PC-9 (cell line): ENCODE measurements around the gene S100A8. TPM values are rescaled to one million over a fixed set of nuclear protein-coding genes. Genes with fewer than 3 reads are reported as not detected.
A peak's percentile ranks its signal among the peaks of the same experiment; 100 is the strongest.

Experiments
- BruUV-seq: library from RNA; stranded (reverse); fragments of 400-500 nt; replicated peaks from 2 replicates; lab custom pipeline; 2021; lab: Mats Ljungman, UMichigan
- CTCF ChIA-PET: fragments of 300-600 bp; sonication (Branson Sonifier 250); formaldehyde crosslinking; loops from one replicate; lab custom pipeline; 2022; ENCODE audit warnings: antibody characterized with exemption; lab: Charles Lee
- POLR2A ChIA-PET: fragments of 300-600 bp; sonication (Branson Sonifier 250); formaldehyde crosslinking; loops from one replicate; lab custom pipeline; 2022; ENCODE audit warnings: antibody characterized with exemption; ENCODE audit not compliant: unreplicated experiment; lab: Charles Lee
- DNase-seq, 2 experiments: peaks; one replicate each; pipeline versions ENCODE4 v3.0.0 to v3.0.0-alpha.2; 2015 to 2022; ENCODE audit warnings: mixed read lengths in 1 of 2
- H2AFZ ChIP-seq: fragments of 200-600 bp; sonication (generic); 2 replicates; pipeline ENCODE4 v1.8.1; 2017; ENCODE audit warnings: antibody characterized with exemption
- H3F3A ChIP-seq: fragments of 200-600 bp; sonication (generic); 2 replicates; pipeline ENCODE4 v1.8.1; 2017; ENCODE audit warnings: antibody characterized with exemption, mild to moderate bottlenecking, low read depth; ENCODE audit not compliant: insufficient read depth
- H3K27ac ChIP-seq: fragments of 200-600 bp; sonication (generic); 2 replicates; pipeline ENCODE4 v1.6.1; 2016; ENCODE audit warnings: mixed run types
- H3K27me3 ChIP-seq: fragments of 200-600 bp; sonication (generic); 2 replicates; pipeline ENCODE4 v1.6.1; 2016; ENCODE audit warnings: low read depth, mixed run types; ENCODE audit not compliant: insufficient read depth
- H3K36me3 ChIP-seq: fragments of 200-600 bp; sonication (generic); 2 replicates; pipeline ENCODE4 v1.6.1; 2016; ENCODE audit warnings: low read depth, mixed run types
- H3K4me1 ChIP-seq: fragments of 200-600 bp; sonication (generic); replicated peaks from 2 replicates; pipeline ENCODE4 v1.6.1; 2016; ENCODE audit warnings: mixed run types; ENCODE audit not compliant: insufficient read depth
- H3K4me2 ChIP-seq: fragments of 200-600 bp; sonication (generic); 2 replicates; pipeline ENCODE4 v1.6.1; 2017; ENCODE audit warnings: mixed run types
- H3K4me3 ChIP-seq: fragments of 200-600 bp; sonication (generic); 2 replicates; pipeline ENCODE4 v1.6.1; 2016; ENCODE audit warnings: mixed run types
- H3K79me2 ChIP-seq: fragments of 200-600 bp; sonication (generic); 2 replicates; pipeline ENCODE4 v1.6.1; 2017; ENCODE audit warnings: low read depth, mixed run types
- H3K9me2 ChIP-seq: fragments of 200-600 bp; sonication (generic); 2 replicates; pipeline ENCODE4 v1.8.1; 2017; ENCODE audit warnings: mild to moderate bottlenecking; ENCODE audit not compliant: insufficient read depth
- H3K9me3 ChIP-seq: fragments of 200-600 bp; sonication (generic); 2 replicates; pipeline ENCODE4 v1.8.1; 2016; ENCODE audit warnings: low read depth; ENCODE audit not compliant: insufficient read depth
- H4K20me1 ChIP-seq: fragments of 200-600 bp; sonication (generic); 2 replicates; pipeline ENCODE4 v1.8.1; 2017; ENCODE audit not compliant: insufficient read depth
- EZH2 ChIP-seq: fragments of 200-600 bp; sonication (generic); IDR thresholded peaks from 2 replicates; pipeline ENCODE4 v1.8.0; 2017; ENCODE audit warnings: antibody characterized with exemption, low read depth
- intact Hi-C: fragments of 100-400 bp; cut with micrococcal nuclease; formaldehyde crosslinking; loops from one replicate; pipeline ENCODE4 v1.10.0; 2022; ENCODE audit not compliant: unreplicated experiment
- total RNA-seq: library from RNA; stranded (reverse); gene quantifications from 2 replicates; pipeline ENCODE4 v1.2.3, GENCODE V29; 2021
- TF ChIP-seq, protein P1 (sequence below): fragments of 200-600 bp; sonication (generic); conservative IDR thresholded peaks from 2 replicates; pipeline ENCODE4 v1.6.1; 2017; ENCODE audit warnings: mixed run types, antibody characterized with exemption, mild to moderate bottlenecking, moderate library complexity

S100A8 gene
- total RNA-seq, 1 experiment from 2014 or later = not detected

DNA sequence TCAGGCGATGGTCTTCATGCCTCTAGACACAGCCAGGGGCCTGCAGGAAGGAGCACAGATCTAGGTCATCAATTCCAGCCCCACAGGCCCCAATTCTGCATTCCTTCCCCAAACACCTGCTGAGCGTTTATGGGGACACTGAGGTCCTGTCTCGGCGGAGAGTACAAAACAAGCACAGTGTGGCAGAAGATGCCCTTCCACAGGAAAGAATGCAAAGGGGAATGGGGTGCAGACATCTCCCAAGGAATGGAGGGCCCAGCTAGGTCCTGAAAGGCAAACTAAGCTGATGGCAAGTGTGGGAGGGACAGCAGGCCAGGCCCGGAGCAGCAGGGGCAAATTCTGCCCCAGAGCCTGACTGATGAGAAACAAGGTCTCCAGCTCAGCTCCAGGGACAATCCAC is 3.5 kb upstream of the S100A8 start:
- ChIA-PET POLR2A (no interaction called here), CTCF (no interaction called here)
- no peaks in the 10 kb centered on the region for H3K27me3 ChIP-seq
- intact Hi-C loops = no loop called here
- no peak overlapping the region for H3K4me3 ChIP-seq
- H2AFZ ChIP-seq = no peak overlapping the region
- no TSS peak for BruUV-seq
- H3K79me2 ChIP-seq = no peaks in the 10 kb centered on the region
- peaks cover 9% of the 10 kb centered on the region; the same call in 1 of the 2 replicates for H3F3A ChIP-seq
- no peaks in the 10 kb centered on the region for H4K20me1 ChIP-seq
- no peaks in the 10 kb centered on the region for H3K9me2 ChIP-seq
- H3K36me3 ChIP-seq = no peaks in the 10 kb centered on the region
- TF ChIP-seq, protein P1, sequence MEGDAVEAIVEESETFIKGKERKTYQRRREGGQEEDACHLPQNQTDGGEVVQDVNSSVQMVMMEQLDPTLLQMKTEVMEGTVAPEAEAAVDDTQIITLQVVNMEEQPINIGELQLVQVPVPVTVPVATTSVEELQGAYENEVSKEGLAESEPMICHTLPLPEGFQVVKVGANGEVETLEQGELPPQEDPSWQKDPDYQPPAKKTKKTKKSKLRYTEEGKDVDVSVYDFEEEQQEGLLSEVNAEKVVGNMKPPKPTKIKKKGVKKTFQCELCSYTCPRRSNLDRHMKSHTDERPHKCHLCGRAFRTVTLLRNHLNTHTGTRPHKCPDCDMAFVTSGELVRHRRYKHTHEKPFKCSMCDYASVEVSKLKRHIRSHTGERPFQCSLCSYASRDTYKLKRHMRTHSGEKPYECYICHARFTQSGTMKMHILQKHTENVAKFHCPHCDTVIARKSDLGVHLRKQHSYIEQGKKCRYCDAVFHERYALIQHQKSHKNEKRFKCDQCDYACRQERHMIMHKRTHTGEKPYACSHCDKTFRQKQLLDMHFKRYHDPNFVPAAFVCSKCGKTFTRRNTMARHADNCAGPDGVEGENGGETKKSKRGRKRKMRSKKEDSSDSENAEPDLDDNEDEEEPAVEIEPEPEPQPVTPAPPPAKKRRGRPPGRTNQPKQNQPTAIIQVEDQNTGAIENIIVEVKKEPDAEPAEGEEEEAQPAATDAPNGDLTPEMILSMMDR = no peak; the same call in 1 of the 2 replicates
- no peak for TF ChIP-seq EZH2
- no peak overlapping the region for H3K27ac ChIP-seq
- H3K4me2 ChIP-seq = no peak overlapping the region
- H3K4me1 ChIP-seq = peaks cover 57% of the 10 kb centered on the region
- no peak for DNase-seq
- no peaks in the 10 kb centered on the region for H3K9me3 ChIP-seq

DNA sequence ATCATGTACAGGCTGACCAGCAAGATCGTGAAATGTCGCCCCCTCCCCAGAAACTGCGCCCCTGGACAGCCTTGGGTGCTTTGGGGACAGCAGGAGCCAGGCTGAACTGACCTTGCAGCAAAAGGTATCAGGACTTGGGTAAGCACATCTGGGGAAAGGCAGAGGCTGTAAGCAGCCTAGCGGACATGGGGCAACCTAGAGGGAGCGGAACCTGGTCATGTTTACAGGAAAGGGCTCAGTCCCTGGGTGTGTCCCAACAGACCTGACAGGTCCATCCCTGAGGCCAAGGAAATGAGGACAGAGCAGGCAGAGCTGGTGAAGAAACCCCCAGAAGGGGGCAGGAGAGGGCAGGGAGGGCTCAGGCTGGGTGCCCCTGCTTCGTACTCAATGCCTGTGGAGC is 3.1 kb upstream of the S100A8 start:
- Histone ChIP-seq H3F3A (peaks cover 9% of the 10 kb centered on the region; the same call in 1 of the 2 replicates), H3K36me3 (no peaks in the 10 kb centered on the region), H3K27ac (no peak overlapping the region), H3K4me1 (peaks cover 59% of the 10 kb centered on the region), H2AFZ (no peak overlapping the region), H3K4me3 (no peak overlapping the region), H4K20me1 (no peaks in the 10 kb centered on the region), H3K79me2 (no peaks in the 10 kb centered on the region), H3K9me3 (no peaks in the 10 kb centered on the region), H3K4me2 (no peak overlapping the region), H3K27me3 (no peaks in the 10 kb centered on the region), H3K9me2 (no peaks in the 10 kb centered on the region)
- ChIA-PET CTCF (no interaction called here), POLR2A (no interaction called here)
- TF ChIP-seq, protein P1 = no peak; the same call in 1 of the 2 replicates
- no peak for TF ChIP-seq EZH2
- peak in 1 of 2 experiments; percentile 45 for DNase-seq
- intact Hi-C loops = no loop called here
- no TSS peak for BruUV-seq

DNA sequence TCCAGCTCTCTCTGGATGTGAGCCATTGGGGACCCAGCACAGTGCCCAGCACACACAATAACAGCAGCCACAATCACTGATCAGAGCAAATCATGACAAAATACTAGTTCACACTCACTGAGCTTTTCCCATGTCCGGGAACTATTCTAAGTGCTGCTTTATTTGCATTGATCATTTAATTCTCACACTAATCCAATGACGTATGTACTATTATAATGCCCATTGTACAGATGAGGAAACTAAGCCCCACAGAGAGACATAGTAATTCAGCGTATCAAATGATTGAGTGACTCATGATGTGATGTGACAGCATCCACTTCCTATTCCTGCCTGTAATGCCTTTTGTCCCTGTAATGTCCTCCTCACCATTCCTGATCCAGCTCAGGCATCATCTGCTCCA is 1.9 kb upstream of the S100A8 start:
- Histone ChIP-seq H4K20me1 (no peaks in the 10 kb centered on the region), H3K4me3 (no peak overlapping the region), H3K27ac (no peak overlapping the region), H3K27me3 (no peaks in the 10 kb centered on the region), H3K4me1 (peaks cover 59% of the 10 kb centered on the region), H3K36me3 (no peaks in the 10 kb centered on the region), H3K9me2 (no peaks in the 10 kb centered on the region), H3K79me2 (no peaks in the 10 kb centered on the region), H3K4me2 (no peak overlapping the region), H2AFZ (no peak overlapping the region), H3K9me3 (no peaks in the 10 kb centered on the region), H3F3A (peaks cover 9% of the 10 kb centered on the region; the same call in 1 of the 2 replicates)
- ChIA-PET CTCF (no interaction called here), POLR2A (no interaction called here)
- TF ChIP-seq, protein P1 = no peak
- no peak for TF ChIP-seq EZH2
- no TSS peak for BruUV-seq
- no peak for DNase-seq
- intact Hi-C loops = no loop called here
